Upper lobe of left lung (tissue), 6 donors: ENCODE data around the gene CYFIP1. TPM values are rescaled to one million over a fixed set of nuclear protein-coding genes. Genes with fewer than 3 reads are reported as not detected.

ENCODE experiments used
- ATAC-seq, 2 donors: fragments of 200-7000 bp; cut with Tn5 transposase; one replicate each; pipeline ENCODE4 v1.9.1; 2022; ENCODE audit warnings: mild to moderate bottlenecking in 2 of 2, moderate library complexity in 2 of 2; ENCODE audit not compliant: low FRiP score in 2 of 2
- DNase-seq, 2 donors: peaks; one replicate each; pipeline ENCODE4 v3.0.0-alpha.2; 2019 to 2020
- H3K27ac ChIP-seq, 4 donors: fragments of 200-600 bp; sonication (generic); one replicate each; pipeline ENCODE4 v1.5.1; 2016 to 2019
- H3K27me3 ChIP-seq, 4 donors: fragments of 200-600 bp; sonication (generic); one replicate each; pipeline ENCODE4 v1.5.1; 2017 to 2019
- H3K36me3 ChIP-seq, 4 donors: fragments of 200-600 bp; sonication (generic); one replicate each; pipeline ENCODE4 v1.5.1; 2016 to 2019
- H3K4me1 ChIP-seq, 4 donors: fragments of 200-600 bp; sonication (generic); one replicate each; pipeline ENCODE4 v1.5.1; 2018 to 2019
- H3K4me3 ChIP-seq, 4 donors: fragments of 200-600 bp; sonication (generic); one replicate each; pipeline ENCODE4 v1.5.1; 2017 to 2019; ENCODE audit warnings: mild to moderate bottlenecking in 2 of 4, moderate library complexity in 1 of 4
- H3K9me3 ChIP-seq, 4 donors: fragments of 200-600 bp; sonication (generic); one replicate each; pipeline ENCODE4 v1.5.1; 2018 to 2019
- CTCF ChIP-seq, 6 experiments: fragments of 450-650 bp in 4 of 6; fragments of 200-600 bp in 2 of 6; sonication (generic) in 2 of 6; IDR thresholded peaks; one replicate each; pipeline ENCODE4 v1.5.1; 2016 to 2019; ENCODE audit warnings: antibody characterized with exemption in 6 of 6
- EP300 ChIP-seq, 4 donors: sonication (generic); formaldehyde crosslinking; IDR thresholded peaks; one replicate each; pipeline ENCODE4 v1.5.1; 2017; ENCODE audit warnings: antibody characterized with exemption in 4 of 4, control low read depth in 2 of 4
- POLR2A ChIP-seq, 4 donors: fragments of 450-650 bp; IDR thresholded peaks; one replicate each; pipeline ENCODE4 v1.5.1; 2016 to 2017; ENCODE audit warnings: antibody characterized with exemption in 4 of 4, mild to moderate bottlenecking in 2 of 4
- POLR2AphosphoS5 ChIP-seq, 2 donors: sonication (generic); formaldehyde crosslinking; IDR thresholded peaks; one replicate each; pipeline ENCODE4 v1.5.1; 2017; ENCODE audit warnings: antibody characterized with exemption in 2 of 2
- WGBS, 2 donors: methylation state at CpG; one replicate each; pipeline ENCODE4 v1.1.5; 2017 to 2018; 5-methylcytosine and 5-hydroxymethylcytosine counted together
- total RNA-seq, 6 donors: library from RNA; depleted of rRNA in 4 of 6; stranded (reverse); fragments of >200 nt in 4 of 6; gene quantifications; one replicate each; pipeline versions ENCODE4 v1.1.0 to v1.2.1, GENCODE V29; 2016 to 2021
- donor health status: DM: no; HTN: no; CAD: no; lungs with moderate emphysema.
- donor health status: DM: no; HTN: yes; CAD: no; lungs with severe emphysema.

The CYFIP1 gene
- total RNA-seq, 6 donors from 2014 or later, result 100 to 171 (median 136) TPM

GRCh38 chr15:22851513-22851912 is 128.7 kb downstream of the CYFIP1 start:
- ATAC-seq, result no peak
- TF ChIP-seq POLR2AphosphoS5 (IDR thresholded peaks at IDR 0.05) (no peak), EP300 (IDR thresholded peaks at IDR 0.05) (no peak), CTCF (IDR thresholded peaks at IDR 0.05) (no peak), POLR2A (IDR thresholded peaks at IDR 0.05) (no peak)
- no peaks in the 10 kb centered on the region for H3K27me3 ChIP-seq
- H3K4me3 ChIP-seq, result no peak overlapping the region
- H3K36me3 ChIP-seq, result peaks cover 10 to 69% (median 41%) of the 10 kb centered on the region in 4 donors
- no peaks in the 10 kb centered on the region for H3K4me1 ChIP-seq
- 88 to 92% methylated on average over 4 of the region's 4 CpGs for WGBS, 2 donors
- no peak overlapping the region for H3K27ac ChIP-seq
- no peak for DNase-seq
- H3K9me3 ChIP-seq, result no peaks in the 10 kb centered on the region

DNA sequence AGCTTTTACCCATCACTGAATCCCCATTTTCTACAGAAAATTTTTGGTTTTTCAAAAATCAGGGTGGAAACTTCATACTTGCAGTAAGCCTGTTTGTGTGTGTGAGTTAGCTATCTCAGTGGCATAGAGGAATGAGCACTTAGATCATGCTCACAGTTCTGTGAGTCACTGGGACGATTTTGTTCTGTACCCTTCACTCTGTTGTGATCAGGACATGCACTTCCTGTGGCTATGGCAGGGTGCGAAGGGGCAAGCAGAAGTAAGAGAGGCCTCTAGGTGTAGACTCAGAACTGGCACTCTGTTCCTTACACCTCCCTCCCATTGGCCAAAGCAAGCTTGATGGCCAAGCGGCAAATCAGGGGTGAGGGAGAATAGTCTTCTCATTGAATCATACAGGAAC is 130.1 kb downstream of the CYFIP1 start:
- no peak for DNase-seq
- H3K4me1 ChIP-seq, result peaks cover 0 to 5% (median 2%) of the 10 kb centered on the region in 4 donors
- peaks cover 7 to 67% (median 32%) of the 10 kb centered on the region in 4 donors for H3K36me3 ChIP-seq
- H3K4me3 ChIP-seq, result no peak overlapping the region
- TF ChIP-seq CTCF (IDR thresholded peaks at IDR 0.05), result no peak
- no peak for TF ChIP-seq EP300 (IDR thresholded peaks at IDR 0.05)
- no peak for TF ChIP-seq POLR2AphosphoS5 (IDR thresholded peaks at IDR 0.05)
- TF ChIP-seq POLR2A (IDR thresholded peaks at IDR 0.05), result no peak
- no peak for ATAC-seq
- no peak overlapping the region for H3K27ac ChIP-seq
- no peaks in the 10 kb centered on the region for H3K9me3 ChIP-seq
- H3K27me3 ChIP-seq, result no peaks in the 10 kb centered on the region
- WGBS, 2 donors, result 72 to 73% methylated on average over 3 of the region's 3 CpGs

DNA sequence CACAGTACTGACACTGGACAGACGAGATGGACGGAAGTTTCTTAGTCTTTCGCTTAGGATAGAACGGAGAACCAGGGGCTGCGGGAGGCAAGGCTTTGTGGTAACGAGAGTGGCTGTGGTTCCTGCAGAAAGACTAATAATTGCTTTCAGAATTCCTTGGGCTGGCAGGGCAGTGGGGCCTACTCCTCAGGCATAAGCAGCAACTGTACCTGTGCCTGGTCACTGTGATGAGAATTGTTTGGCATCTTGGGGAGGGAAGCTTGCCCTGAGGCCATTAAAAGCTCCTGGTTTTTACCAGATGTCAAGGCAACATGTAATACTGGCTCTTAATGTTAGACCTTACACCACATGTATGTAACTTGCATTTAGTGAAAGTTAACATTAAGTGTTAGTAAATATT is 134.1 kb downstream of the CYFIP1 start:
- no peak for ATAC-seq
- WGBS, 2 donors, result 89 to 97% methylated on average over 6 of the region's 6 CpGs
- peaks cover 0 to 47% (median 19%) of the 10 kb centered on the region in 4 donors for H3K36me3 ChIP-seq

DNA sequence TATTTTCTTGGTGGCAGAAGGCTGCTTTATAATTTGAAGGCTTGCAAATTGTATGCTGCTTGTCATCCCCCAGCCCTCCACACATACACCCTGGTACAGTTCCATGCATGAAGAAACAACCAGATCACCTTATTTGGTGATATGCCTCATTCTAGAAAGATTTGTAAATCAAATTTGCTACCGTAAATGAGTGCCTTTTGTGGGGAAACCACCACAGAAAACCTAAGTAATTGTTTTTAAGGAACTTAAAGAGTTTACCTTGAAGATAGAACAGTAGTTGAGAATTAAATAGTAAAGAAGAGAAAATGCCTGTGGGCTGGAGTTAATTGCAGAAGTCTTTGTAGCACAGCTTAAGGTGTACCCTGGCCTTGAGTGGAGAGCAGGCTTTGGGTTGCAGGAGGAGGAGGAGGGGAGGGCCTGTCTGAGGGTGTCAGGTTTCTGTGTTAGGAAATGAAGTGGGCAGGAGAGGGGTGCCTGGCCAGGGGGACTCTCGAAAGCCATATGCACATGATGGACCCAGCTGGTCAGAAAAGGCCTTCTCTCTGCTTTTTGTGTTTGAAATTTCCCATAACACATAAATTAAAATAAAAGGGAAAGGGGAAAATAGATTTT is 134.8 kb downstream of the CYFIP1 start:
- Histone ChIP-seq H3K36me3 (peaks cover 0 to 42% (median 19%) of the 10 kb centered on the region in 4 donors), H3K4me3 (no peak overlapping the region), H3K27ac (peak overlapping the region in 1 of 4 donors; percentile 8), H3K27me3 (no peaks in the 10 kb centered on the region), H3K9me3 (no peaks in the 10 kb centered on the region), H3K4me1 (peaks cover 3 to 22% (median 14%) of the 10 kb centered on the region in 4 donors)
- ATAC-seq (no peak), DNase-seq (peak in 1 of 2 donors; percentile 36)
- 54 to 75% methylated on average over 2 of the region's 2 CpGs for WGBS, 2 donors
- TF ChIP-seq POLR2A (IDR thresholded peaks at IDR 0.05) (no peak), EP300 (IDR thresholded peaks at IDR 0.05) (no peak), POLR2AphosphoS5 (IDR thresholded peaks at IDR 0.05) (no peak), CTCF (IDR thresholded peaks at IDR 0.05) (no peak)

More for the DNA sequence above, 134.1 kb downstream of the CYFIP1 start:
- Histone ChIP-seq H3K27me3 (no peaks in the 10 kb centered on the region), H3K4me3 (no peak overlapping the region), H3K4me1 (peaks cover 0 to 15% (median 8%) of the 10 kb centered on the region in 4 donors), H3K9me3 (no peaks in the 10 kb centered on the region), H3K27ac (no peak overlapping the region)
- TF ChIP-seq POLR2AphosphoS5 (IDR thresholded peaks at IDR 0.05), result no peak
- TF ChIP-seq POLR2A (IDR thresholded peaks at IDR 0.05), result no peak
- TF ChIP-seq CTCF (IDR thresholded peaks at IDR 0.05), result no peak
- TF ChIP-seq EP300 (IDR thresholded peaks at IDR 0.05), result no peak
- DNase-seq, result no peak
